GM12874 (cell line): ENCODE data around the gene DPYSL5.

Experiments used
- CTCF ChIP-seq: IDR thresholded peaks from 2 replicates; pipeline ENCODE4 v1.5.1; 2011; ENCODE audit warnings: low read depth, mild to moderate bottlenecking, control low read depth, low read length, moderate library complexity; ENCODE audit not compliant: insufficient read depth

Gene DPYSL5

GRCh38 chr2:26982102-26982742 is 134.3 kb downstream of the DPYSL5 start:
- TF ChIP-seq CTCF: peak; percentile 38; the same call in 1 of the 2 replicates

- TF ChIP-seq CTCF: no peak
Measured at GRCh38 chr2:26983746-26984145, 135.8 kb downstream of the DPYSL5 start.

- no peak for TF ChIP-seq CTCF
Measured at GRCh38 chr2:26985807-26986206, 137.9 kb downstream of the DPYSL5 start.

- no peak for TF ChIP-seq CTCF
Measured at GRCh38 chr2:26986576-26986975, 138.6 kb downstream of the DPYSL5 start.

GRCh38 chr2:26988058-26988860 is 140.3 kb downstream of the DPYSL5 start:
- no peak for TF ChIP-seq CTCF

- no peak for TF ChIP-seq CTCF
Measured at GRCh38 chr2:26989156-26989555, 141.2 kb downstream of the DPYSL5 start.

GRCh38 chr2:26991717-26992116 is 143.8 kb downstream of the DPYSL5 start:
- TF ChIP-seq CTCF: no peak
